NOMO-1 (cell line): Measurements from ENCODE around the gene CEP170B.
"Not testable (repeated sequence)": the region's sequence is repeated elsewhere in the genome, so short reads cannot be mapped to it uniquely, and the experiment has no call there.

ENCODE experiments used
- DNase-seq, 2 experiments: peaks; one replicate each; lab custom pipeline; 2025; ENCODE audit not compliant: unreplicated experiment in 2 of 2; lab: John Stamatoyannopoulos, UW

The CEP170B gene

GRCh38 chr14:104888489-104889374, 23.7 kb downstream of the CEP170B start:
- no peak for DNase-seq

- DNase-seq = no peak
Measured at GRCh38 chr14:104889375-104889757, 24.3 kb downstream of the CEP170B start.

GRCh38 chr14:104890292-104890691, 25.2 kb downstream of the CEP170B start:
- DNase-seq = not testable (repeated sequence)

- DNase-seq = no peak
Measured at GRCh38 chr14:104891121-104891551, 26.1 kb downstream of the CEP170B start.

GRCh38 chr14:104891664-104892530, 26.8 kb downstream of the CEP170B start:
- DNase-seq = no peak

- DNase-seq = no peak
Measured at GRCh38 chr14:104892531-104893434, 27.7 kb downstream of the CEP170B start.

- DNase-seq = no peak
Measured at GRCh38 chr14:104893435-104894207, 28.6 kb downstream of the CEP170B start.

- DNase-seq = no peak
Measured at GRCh38 chr14:104894331-104895206, 29.5 kb downstream of the CEP170B start.

GRCh38 chr14:104895207-104895785, 30.2 kb downstream of the CEP170B start:
- no peak for DNase-seq

- no peak for DNase-seq
Measured at GRCh38 chr14:104895786-104896661, 31.0 kb downstream of the CEP170B start.

GRCh38 chr14:104897330-104898194, 32.5 kb downstream of the CEP170B start:
- no peak for DNase-seq

GRCh38 chr14:104898195-104898558, 33.1 kb downstream of the CEP170B start:
- no peak for DNase-seq

- DNase-seq = no peak
Measured at GRCh38 chr14:104898870-104899510, 33.9 kb downstream of the CEP170B start.

- DNase-seq = no peak
Measured at GRCh38 chr14:104899781-104900180, 34.7 kb downstream of the CEP170B start.

- DNase-seq = no peak
Measured at GRCh38 chr14:104900639-104901512, 35.8 kb downstream of the CEP170B start.
